CD4-positive, alpha-beta T cell treated with Interleukin-4 for 1 hour (primary cell): ENCODE data around the gene NSG1.
A peak's percentile ranks its signal among the peaks of the same experiment; 100 is the strongest.

ENCODE experiments used
- DNase-seq, 2 donors: peaks; one replicate each; pipeline ENCODE4 v3.0.0-alpha.2; 2020 to 2022

NSG1 gene, protein sequence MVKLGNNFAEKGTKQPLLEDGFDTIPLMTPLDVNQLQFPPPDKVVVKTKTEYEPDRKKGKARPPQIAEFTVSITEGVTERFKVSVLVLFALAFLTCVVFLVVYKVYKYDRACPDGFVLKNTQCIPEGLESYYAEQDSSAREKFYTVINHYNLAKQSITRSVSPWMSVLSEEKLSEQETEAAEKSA

DNA sequence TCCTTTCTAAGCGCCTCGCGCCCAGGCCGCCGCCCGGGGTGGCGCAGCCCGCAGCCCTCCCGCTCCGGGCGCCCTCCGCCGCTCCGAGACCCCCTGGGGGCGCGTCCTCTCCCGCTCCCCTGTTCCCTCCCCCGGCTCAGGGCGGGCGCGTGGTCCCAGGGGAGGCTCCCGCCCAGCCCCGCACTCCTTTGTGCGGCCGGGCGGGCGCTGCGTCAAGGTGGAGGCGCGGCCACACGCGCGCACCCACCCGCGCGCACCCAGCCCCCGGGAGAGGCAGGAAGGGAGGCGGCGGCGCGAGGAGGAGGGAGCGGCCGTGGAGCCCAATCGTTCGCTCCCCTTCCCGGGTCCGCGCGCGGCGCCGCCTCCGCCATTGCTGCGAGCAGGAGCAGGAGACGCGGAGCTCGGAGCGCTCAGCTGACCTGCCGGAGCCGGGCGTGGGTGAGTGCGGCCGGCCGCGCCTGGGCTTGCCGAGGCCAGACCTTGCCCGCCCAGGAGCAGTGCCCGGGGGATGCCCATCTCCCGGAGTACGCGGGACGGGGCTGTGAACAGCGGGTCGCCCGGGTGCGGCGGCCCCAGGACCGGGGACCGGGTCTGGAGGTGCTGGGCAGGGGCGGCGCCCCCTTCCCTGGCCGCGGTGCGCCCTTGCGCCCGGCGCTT lies at the start of gene NSG1:
Gene NSG1, plus strand, starts transcription at position 367 of the 657 bp plus-strand sequence. CDS start 528 bp downstream, outside the sequence.
- peak in 1 of 2 donors; percentile 38 for DNase-seq

DNA sequence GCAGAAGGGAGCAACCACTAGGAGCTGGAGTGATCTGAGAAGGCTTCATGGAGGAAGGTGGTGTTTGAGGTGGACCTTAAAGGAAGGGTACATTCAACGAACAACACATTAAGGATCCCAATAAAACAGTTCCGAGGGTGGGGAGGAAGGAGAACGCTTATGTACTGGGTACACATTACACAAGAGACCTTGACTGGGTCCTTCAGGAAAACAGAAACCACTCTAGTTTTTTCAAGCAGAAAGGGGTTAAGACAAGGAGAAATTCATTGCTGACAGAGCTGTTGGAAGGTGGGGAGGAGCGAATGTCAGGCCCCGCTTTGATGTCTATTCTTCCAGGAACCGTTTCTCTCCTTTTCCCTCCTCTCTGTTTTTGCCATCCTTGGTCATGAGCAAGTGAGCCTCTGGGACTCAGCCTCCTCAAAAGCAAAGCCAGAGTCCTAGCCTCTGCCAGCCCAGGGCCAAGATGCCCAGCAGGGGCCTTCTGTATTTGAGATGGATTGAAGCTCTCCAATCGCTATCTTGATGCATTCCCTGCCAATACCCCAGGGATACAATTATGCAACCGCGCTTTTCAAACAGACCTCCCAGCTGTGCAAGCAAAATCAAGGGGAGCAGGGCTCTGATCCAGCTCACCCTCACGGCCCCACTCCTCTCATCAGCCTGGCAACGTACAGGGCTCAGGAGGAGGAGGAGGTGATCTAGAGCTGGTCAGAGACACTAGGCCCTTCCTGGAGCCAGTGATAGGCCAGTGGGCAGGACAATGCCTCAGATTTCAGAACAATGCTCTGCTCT lies 48.5 kb upstream of the NSG1 start:
- DNase-seq: no peak

DNA sequence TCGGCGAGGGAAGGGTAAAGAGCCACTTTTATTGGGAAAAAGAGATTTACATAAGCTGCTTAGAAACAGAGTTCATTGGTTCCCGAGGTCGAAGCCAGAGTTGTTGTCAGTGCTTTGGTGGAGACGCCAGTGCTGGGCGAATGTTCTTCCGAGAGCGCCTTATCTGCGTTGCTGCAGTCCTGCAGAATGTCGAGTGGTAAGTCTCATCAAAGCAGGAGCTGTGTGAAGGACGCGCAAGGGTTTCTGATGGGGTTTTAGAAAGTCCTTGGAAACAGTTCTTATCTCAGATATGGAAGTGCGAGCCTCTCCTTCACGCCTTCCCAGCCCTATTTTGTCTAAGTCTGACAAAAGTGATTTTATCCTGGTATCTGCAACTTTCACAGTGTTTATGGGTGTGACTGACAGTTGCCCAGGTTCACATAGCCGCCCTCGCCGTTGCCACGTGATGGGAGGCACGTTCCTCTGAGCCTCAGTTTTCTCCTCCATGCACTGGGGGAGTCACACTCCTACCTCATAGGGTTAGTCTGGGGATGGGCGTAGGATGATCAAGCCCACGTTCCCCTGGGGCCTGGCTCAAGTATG lies 47.3 kb upstream of the NSG1 start:
- no peak for DNase-seq

DNA sequence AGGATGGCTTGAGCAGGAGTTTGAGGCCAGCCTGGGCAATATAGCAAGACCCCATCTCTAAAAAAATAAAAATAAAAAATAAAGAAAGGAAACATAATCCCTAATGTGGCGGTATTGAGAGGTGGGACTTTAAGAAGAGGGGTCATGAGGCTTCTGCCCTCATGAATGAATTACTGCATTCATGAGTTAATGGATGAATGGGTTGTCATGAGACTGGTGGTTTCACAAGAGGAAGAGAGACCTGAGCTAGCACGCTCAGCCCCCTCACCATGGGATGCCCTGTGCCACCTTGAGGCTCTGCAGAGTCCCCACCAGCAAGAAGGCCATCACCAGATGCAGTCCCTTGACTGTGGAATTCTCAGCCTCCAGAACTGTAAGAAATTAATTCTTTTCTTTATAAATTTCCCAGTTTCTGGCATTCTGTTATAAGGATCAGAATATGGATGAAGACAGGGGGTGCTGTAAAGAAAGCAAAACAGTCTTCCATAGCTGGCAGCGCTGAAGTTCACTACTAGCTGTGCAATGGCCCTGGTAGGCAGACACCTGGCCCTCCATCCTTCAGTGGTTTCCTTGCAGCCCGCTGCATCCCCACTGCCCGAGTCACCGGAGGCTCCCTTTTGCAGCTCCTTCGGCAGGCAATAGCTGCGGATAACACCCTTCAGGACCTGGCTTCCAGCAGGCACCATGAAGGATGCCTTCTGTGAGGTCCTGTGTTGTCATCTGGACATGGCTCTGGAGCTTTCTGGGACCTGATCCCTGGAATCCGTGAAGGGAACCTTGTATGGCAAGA lies 44.8 kb upstream of the NSG1 start:
- DNase-seq: no peak

DNA sequence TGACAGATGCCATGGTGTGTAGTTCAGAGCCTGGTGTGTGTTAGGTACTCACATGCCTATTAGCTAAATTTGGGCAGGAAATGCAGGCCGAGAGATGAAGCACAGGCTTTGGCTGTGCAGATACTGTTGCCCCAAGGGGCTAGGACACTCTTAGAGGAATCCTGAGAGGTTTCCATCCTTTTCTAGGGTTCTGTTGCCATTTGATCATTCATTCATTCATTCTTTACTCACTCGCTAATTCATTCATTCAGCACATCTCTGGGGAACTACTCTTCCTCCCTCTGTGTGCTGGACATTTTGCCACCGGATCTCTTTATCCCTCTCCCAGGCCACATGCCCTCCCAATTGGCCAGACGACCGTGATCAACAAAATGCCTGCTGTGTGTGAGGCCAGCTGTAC lies 43.9 kb upstream of the NSG1 start:
- DNase-seq: no peak

DNA sequence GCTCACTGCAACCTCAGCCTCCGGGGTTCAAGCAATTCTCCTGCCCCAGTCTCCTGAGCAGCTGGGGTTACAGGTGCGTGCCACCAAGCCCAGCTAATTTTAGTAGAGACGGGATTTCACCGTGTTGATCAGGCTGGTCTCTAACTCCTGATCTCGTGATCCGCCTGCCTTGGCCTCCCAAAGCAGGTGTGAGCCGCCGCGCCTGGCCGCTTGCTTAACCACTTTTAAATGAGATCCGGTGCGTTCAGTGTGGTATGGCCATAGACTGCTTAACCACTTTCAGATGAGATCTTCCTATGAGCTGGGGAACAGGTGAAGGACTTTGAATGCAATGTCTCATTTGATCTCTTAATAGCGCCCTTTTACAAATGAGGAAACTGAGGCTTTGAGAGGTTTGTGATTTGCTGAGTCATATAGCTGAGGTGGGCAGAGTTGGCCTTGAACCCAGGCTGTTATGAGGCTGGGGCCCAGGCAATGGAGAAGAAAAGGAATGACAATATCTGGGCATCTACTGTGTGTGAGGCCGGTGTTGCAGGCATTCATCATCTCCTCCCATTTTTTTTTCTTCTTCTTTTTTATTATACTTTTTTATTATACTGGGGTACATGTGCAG lies 41.9 kb upstream of the NSG1 start:
- DNase-seq: peak in 1 of 2 donors; percentile 16

DNA sequence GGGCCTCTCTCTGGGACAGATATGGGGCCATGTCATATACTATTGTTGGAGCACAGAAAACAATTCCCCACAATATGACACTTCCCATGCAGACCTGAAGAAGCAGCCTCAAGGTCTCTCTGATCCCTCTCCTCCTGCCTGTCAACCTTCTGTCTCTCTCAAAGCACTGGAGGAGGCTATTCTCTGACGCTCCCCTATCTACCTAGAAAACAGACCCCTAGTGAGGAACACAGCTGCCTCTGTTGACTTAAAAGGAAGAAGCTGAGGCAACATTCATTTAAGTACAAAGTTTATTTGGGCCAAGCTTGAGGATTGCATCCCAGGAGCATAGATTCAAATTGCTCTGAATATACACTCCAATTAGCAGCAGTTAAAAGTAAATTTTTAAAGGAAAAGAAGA lies 39.3 kb upstream of the NSG1 start:
- DNase-seq: no peak

DNA sequence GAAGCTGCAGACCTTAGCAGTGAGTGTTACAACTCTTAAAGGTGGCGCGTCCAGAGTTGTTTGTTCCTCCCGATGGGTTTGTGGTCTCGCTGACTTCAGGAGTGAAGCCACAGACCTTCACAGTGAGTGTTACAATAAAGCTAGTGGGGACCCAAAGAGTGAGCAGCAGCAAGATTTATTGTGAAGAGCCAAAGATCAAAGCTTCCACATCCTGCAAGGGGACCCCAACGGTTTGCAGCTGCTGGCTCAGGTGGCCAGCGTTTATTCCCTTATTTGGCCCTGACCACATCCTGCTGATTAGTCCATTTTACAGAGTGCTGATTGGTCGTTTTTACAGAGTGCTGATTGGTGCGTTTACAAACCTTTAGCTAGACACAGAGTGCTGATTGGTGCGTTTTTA lies 38.3 kb upstream of the NSG1 start:
- peak; percentile 63 to 73 for DNase-seq

DNA sequence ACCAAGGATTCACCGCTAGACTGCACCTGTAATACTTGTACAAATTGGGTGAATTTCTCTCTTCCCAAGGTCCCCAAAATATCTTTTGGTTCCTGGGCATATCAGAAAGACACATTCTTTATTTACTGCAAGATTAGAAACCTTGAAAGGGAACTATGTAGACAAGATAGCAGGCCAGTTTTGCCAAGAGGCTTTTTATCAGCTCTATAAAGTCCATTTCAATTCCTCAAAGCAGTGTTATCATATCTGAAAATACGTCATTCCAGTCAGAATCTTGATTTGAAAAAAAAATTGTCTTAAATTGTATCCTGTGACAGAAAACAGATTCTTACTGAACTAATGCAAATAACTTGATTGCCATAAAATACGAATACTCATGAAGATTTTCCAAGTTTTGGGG lies 37.0 kb upstream of the NSG1 start:
- no peak for DNase-seq

DNA sequence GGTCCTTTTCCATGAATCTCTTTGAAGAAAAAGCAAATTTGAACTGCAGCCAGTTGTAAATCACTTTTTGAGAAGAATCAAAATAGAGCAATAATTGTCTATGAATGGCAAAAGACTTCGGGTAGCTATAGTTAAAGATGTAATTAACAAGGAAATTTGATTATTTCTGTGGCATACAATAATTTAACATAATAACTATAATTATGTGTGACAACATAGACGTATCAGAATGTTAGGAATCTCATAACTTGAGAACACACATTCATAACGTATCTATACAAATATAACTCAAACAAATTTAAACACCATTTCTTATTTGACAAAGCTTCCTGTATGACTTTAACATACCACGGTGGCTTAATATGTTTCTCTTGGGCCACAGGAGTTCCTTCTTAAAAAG lies 36.0 kb upstream of the NSG1 start:
- DNase-seq: no peak

DNA sequence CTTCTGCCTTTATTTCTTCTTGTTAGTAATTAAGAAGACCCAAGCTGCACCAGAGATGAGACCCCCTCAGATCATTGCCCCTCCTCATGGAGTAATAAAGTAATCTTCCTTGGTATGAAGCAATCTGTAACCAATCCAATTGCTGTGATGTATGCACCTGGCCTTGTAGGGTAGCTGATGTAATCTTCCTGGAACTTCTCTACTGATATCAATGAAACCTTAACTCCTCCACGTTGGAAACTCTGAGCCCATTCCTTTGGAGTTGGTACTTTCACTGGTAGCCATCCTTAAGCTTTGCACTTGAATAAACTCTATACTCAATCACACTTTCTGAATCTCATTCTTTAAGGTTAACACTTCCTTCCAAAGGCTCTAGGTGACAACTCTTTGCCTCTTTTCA lies 31.6 kb upstream of the NSG1 start:
- no peak for DNase-seq

DNA sequence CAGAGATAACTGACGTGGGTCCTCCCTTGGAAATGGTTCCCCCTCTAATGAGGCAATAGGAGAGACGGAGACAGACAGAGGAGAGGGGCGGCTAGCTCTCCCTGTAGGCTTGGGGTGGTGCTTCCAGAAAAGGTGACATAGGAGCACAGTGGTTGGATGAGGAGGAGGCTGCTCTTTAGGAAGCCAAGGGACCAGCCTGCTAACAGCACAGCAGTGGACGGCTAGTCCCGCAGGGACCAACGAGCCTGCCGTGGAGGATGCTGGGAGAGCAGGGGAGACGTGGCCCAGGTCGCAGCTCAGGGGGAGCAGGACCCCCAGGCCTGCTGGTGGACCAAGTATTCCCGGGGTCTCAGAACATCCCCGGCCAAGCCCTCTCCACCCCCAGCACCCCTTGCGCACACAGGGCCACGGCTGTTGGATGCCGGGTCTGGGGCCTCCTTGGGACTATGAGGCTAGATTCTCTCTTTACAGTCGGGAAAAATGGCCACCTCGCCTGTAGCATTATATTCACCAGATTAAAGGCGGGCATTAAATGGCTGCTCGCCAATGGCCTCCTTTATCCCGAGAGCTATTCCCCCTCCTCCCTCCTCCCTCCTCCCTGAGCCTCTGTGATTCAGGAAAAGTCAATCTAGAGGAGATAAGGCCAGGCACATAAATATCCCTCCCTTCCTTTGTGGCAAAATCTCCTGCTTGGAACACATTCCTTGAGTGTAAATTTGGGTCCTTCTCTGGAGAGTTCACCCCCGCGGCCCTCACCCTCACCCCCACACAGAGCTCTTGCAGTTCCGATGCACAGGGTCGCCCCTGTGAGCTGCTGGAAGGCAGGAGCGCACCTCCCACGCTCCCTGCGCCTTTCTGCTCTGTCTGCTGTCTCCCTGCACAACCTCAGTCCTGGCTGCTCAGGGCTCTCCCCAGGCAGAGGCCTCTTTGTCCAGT lies 30.5 kb upstream of the NSG1 start:
- no peak for DNase-seq

DNA sequence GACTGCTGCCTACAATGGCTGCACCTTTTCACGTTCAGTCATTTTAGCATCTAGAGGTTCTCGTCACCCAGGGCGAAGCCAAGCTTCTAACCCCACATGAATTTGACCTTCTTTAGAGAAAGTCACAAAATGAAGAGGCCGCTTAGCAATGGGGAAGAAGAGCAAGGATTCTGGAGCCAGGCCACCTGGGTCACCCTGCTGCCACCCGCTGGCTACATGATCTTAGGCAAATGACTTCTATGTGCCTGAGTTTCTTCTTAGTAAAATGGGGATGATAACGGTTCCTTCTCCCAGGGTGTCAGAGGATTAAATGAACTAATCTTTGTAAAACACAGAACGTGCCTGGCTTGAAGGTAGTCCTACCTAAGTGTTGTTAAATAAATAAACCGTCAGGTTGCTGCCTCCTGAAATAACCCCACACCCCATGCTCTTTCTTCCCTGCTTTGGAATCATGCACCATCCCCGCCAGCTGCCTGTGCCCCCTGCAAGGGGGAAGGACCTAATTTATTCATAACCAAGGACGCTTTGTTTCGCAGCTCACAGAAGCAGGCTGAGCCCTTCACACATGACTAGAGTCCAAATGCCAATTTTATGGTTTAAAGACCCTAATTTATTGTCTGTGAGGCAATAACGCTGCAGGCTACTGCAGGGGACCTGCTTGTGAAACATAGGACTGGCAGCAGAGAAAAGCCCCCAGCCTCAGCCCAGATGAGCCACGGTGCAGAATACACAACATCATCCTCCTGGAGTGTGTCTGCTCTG lies 28.6 kb upstream of the NSG1 start:
- DNase-seq: no peak

DNA sequence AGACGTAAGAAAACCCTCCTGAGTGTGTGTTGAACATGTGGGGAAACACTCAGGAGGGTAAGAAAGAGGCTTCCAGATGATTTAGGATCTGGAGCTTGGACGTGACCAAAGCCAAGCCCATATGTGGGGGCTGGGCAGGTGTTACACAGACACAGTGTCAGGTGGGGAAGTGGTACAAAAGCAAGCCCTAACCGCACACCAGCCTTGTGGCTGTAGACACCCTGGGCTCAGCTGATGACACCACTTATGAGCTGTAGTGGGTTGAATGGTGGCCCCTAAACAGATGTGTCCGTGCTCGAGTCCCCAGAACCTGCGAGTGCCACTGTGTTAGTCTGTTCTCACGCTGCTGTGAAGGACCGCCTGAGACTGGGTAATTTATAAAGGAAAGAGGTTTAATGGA lies 25.0 kb upstream of the NSG1 start:
- no peak for DNase-seq

DNA sequence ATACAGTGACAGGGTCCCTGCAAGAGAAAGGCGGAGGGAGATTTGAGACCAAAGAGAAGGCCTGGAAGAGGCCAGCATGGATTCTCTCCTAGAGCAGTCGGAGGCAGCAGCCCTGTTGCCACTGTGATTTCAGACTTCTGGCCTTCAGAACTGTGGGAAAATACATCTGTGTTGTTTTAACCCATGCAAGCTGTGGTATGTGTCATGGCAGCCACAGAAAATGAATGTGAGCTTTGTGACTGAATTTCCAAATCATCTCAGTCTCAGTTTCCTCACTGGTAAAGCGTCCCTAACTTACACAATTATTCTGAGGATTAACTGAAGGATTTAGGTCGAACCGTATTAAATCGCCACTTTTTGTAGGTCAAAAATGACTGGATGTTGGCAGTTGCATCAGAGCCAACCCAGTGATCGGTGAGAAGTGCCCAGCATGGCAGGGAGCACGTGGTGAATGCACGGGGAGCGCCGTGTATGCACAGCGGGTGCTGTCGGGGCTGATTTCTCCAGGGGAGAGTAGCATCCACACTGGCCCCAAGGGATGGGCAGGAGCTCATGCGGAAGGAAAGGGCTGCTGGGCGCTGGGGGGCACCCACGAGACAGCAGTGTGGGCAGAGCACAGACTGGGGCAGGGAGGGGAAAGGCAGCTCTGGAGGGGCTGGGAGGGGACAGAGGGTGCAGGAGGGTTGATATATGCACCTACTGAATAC lies 23.8 kb upstream of the NSG1 start:
- no peak for DNase-seq

DNA sequence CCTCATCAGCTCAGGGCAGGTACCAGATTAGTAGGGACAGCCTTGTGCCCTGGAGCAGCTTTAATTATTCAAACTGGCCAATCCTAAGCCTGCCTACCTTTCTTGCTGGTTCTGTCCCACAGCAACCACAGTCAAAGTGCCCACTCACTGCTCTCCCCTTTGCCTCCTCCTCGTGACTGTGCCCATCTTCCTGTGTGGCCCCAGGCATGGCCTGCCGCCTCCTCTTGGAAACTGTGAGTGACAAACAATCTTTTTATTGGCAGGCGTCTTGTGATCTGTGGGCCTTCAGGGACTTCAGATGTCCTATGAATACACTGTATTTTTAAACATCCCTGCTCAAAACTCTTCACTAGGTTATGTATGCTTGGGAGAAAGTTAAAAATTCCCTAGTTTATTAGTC lies 22.8 kb upstream of the NSG1 start:
- DNase-seq: no peak

DNA sequence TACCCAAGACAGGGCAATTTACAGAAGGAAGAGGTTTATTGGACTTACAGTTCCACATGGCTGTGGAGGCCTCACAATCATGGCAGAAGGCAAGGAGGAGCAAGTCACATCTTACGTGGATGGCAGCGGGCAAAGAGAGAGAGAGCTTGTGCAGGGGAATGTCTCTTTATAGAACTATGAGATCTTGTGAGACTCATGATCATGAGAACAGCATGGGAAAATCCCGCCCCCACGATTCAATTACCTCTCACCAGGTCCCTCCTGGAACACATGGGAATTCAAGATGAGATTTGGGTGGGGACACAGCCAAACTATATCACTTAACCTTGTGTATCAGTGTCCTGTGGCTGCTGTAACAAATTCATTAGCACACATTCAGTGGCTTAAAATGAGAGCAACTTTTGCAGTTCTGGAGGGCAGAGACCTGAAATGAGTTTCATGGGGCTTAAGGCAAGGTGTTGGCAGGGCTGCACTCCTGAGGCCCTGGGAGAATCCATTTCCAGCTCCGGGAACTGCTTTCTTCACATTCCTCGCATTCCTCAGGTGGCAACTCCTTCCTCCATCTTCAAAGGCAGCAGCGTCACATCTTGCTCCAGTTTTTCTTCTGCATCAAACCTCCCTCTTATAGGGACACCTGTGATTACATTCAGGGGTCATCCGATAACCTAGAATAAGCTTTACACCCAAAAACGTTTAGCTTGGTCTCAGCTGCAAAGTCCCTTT lies 22.3 kb upstream of the NSG1 start:
- no peak for DNase-seq

DNA sequence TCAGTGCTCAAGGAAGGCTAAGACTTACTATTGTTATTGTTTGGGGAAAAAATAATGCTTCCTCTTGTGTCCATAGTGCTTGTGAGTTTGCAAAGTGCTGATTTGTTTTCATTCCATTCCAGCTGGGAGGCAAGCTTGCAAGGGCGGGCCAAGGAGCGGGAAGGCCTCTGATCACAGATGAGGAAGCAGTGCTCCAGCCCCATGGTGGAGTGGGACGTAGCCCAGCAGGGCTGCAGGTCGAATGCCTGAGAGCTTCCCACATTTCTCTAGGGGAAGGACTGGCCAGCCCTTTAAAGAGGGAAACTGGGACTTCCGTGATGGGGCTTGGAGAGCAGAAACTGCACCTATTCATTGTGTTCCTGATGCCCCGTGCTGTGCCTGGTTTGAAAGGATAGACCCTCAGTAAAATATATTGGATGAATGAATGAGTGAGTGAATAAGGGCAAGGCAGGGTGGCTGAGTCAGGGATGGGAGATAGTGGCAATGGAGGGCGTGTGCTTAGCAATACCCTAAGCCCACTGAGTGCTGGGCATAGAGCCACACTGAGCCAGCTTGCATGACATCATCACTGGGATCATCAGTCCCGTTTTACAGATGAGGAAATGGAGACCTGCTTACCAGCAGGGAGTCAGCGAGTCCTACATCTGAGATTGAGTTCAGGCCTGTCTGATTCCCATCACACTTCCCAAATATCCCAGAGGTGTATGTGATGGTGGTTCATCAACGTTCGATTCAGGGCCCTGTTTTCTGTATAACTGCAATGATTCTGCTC lies 17.9 kb upstream of the NSG1 start:
- DNase-seq: no peak
